Fibroblast of villous mesenchyme (primary cell): ENCODE data around the gene RMND5B. TPM values are rescaled to one million over a fixed set of nuclear protein-coding genes. Genes with fewer than 3 reads are reported as not detected.
"Not testable (repeated sequence)": the region's sequence is repeated elsewhere in the genome, so short reads cannot be mapped to it uniquely, and the experiment has no call there.

Experiments
- DNase-seq: peaks from one replicate; pipeline ENCODE4 v3.0.0-alpha.2; 2010; ENCODE audit warnings: low read depth
- H3K4me3 ChIP-seq: 2 replicates; pipeline ENCODE4 v1.5.1; 2011; ENCODE audit warnings: low read depth, mild to moderate bottlenecking, low read length
- total RNA-seq: library from RNA; depleted of rRNA; stranded (reverse); fragments of >200 nt; gene quantifications from 2 replicates; pipeline ENCODE4 v1.2.3, GENCODE V29; 2012
- TF ChIP-seq, protein P1 (sequence below): IDR thresholded peaks from 2 replicates; pipeline ENCODE4 v1.5.1; 2012; ENCODE audit warnings: low read depth, mild to moderate bottlenecking, low read length; ENCODE audit not compliant: insufficient read depth

The RMND5B gene
- total RNA-seq, 1 donor: 22.0 TPM

DNA sequence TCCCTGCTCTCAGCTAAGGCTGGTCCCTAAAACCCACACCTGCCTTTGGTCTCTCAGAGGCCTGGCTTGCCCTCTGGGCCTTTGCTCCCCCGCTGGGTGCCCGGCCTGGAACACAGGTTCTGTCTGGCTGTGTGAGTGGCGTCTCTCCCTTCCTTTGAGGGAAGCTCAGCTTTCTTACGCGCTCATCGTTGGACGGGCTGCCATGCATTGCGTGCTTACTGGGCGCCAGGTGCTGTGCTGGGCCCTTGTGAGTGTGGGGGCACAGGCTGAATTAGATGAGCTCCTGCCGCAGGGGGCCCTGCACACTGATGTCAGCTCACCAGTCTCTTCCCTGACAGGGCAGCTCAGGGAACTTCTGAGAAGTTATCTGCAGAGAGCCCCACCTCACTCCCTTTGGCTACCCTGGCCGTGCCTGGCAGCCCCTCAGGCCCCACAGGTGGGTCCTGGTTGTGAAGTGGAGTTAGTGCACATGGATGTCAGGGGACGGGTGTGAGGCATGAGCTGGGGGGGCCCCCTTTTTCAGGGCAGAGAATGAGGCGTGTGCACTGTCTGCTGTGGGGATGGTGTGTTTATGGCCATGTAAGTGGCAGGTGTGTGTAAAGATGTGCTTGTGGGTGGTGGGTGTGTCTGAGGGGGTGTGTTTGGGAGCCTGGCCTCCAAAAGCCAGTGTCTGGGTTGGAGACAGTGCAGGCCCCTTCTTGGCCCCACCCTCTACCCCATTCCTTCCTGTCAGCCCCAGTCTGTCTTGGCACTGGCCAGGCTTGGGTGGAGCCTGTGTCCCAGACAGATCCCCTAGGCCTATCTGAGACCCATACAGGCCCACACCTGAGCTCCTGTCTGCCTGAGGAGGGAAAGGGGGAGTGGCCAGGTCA lies 7.5 kb upstream of the RMND5B start:
- DNase-seq: no peak
- no peak overlapping the region for H3K4me3 ChIP-seq
- TF ChIP-seq, protein P1, sequence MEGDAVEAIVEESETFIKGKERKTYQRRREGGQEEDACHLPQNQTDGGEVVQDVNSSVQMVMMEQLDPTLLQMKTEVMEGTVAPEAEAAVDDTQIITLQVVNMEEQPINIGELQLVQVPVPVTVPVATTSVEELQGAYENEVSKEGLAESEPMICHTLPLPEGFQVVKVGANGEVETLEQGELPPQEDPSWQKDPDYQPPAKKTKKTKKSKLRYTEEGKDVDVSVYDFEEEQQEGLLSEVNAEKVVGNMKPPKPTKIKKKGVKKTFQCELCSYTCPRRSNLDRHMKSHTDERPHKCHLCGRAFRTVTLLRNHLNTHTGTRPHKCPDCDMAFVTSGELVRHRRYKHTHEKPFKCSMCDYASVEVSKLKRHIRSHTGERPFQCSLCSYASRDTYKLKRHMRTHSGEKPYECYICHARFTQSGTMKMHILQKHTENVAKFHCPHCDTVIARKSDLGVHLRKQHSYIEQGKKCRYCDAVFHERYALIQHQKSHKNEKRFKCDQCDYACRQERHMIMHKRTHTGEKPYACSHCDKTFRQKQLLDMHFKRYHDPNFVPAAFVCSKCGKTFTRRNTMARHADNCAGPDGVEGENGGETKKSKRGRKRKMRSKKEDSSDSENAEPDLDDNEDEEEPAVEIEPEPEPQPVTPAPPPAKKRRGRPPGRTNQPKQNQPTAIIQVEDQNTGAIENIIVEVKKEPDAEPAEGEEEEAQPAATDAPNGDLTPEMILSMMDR: no peak

GRCh38 chr5:178123966-178124925 lies 6.6 kb upstream of the RMND5B start:
- no peak overlapping the region for H3K4me3 ChIP-seq
- no peak for DNase-seq
- TF ChIP-seq, protein P1: no peak

DNA sequence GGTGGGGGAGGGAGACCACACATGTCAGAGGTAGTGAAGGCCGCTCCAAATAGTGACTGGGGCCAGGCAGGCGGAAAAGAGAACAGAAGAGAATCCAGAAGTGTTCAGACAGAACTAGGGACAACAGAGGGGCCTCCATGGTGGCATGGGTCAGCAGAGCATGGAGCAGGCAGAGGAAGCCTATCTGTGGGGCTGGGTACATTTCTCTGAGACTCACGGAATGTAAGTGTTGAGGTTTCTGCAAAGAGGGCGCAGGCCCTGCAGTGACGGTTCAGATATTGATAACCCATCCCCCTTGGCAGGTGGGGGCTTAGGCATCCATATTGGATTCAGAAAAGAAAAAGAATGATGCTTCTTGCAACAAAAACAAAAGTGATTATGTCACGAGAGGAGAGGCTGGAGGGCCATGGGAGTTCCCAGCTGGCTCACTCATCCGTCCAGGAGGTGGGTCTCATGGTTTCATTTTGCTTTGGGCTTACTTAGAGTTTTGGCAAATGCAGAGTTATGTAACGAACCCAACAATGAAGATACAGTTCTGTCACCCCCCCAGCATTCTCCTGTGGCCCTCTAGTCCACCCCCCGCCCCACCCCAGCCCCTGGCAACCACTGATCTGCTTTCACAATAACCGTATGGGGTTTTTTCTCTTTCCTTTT lies 5.4 kb upstream of the RMND5B start:
- H3K4me3 ChIP-seq: no peak overlapping the region
- no peak for DNase-seq
- TF ChIP-seq, protein P1: no peak

- no peak overlapping the region for H3K4me3 ChIP-seq
- no peak for DNase-seq
- TF ChIP-seq, protein P1: no peak
Observed at GRCh38 chr5:178126556-178126955, 4.3 kb upstream of the RMND5B start.

- DNase-seq, H3K4me3 ChIP-seq: not testable (repeated sequence)
Observed at GRCh38 chr5:178127300-178128009, 3.4 kb upstream of the RMND5B start.

- no peak for DNase-seq
- TF ChIP-seq, protein P1: no peak
Observed at GRCh38 chr5:178129296-178129695, 1.5 kb upstream of the RMND5B start.

DNA sequence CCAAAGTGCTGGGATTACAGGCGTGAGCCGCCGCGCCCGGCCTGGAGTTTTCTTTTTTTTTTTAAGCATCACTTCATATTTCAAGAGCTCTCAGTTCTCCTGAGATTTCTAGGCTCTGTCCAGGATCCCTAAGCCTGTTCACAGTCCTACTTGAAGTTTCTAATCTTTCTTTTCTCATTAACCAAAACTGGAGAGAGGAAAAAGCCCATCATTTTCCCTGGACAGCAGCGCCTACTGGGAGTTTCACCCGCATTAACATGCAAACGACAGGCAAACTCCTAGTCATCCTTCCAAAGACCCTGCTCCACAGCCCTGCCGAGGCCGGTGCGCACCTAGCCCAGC lies 609 bp upstream of the RMND5B start:
- peak; percentile 55 for DNase-seq
- H3K4me3 ChIP-seq: peak overlapping the region; percentile 87

More at GRCh38 chr5:178129296-178129695, 1.5 kb upstream of the RMND5B start:
- no peak overlapping the region for H3K4me3 ChIP-seq
